Measurements from ENCODE around the gene GSAP.

Gene GSAP

GRCh38 chr7:77403957-77404356 is 12.2 kb downstream of the GSAP start:
- no peak for DNase-seq

GRCh38 chr7:77402818-77403217 is 13.3 kb downstream of the GSAP start:
- DNase-seq = no peak

- no peak for DNase-seq
Measured at GRCh38 chr7:77401002-77401401, 15.1 kb downstream of the GSAP start.

GRCh38 chr7:77399816-77400215 is 16.3 kb downstream of the GSAP start:
- no peak for DNase-seq

- DNase-seq = no peak
Measured at GRCh38 chr7:77396894-77397547, 19.1 kb downstream of the GSAP start.

GRCh38 chr7:77395626-77396025 is 20.5 kb downstream of the GSAP start:
- DNase-seq = no peak

GRCh38 chr7:77393954-77394353 is 22.2 kb downstream of the GSAP start:
- no peak for DNase-seq

GRCh38 chr7:77393261-77393660 is 22.9 kb downstream of the GSAP start:
- no peak for DNase-seq

GRCh38 chr7:77391230-77391629 is 24.9 kb downstream of the GSAP start:
- no peak for DNase-seq

GRCh38 chr7:77388055-77388641 is 28.0 kb downstream of the GSAP start:
- DNase-seq = no peak

GRCh38 chr7:77386165-77386822 is 29.9 kb downstream of the GSAP start:
- DNase-seq = no peak

- no peak for DNase-seq
Measured at GRCh38 chr7:77383333-77383740, 32.8 kb downstream of the GSAP start.

- DNase-seq = no peak
Measured at GRCh38 chr7:77382532-77382931, 33.6 kb downstream of the GSAP start.

- no peak for DNase-seq
Measured at GRCh38 chr7:77378584-77378983, 37.6 kb downstream of the GSAP start.

GRCh38 chr7:77370606-77371005 is 45.5 kb downstream of the GSAP start:
- no peak for DNase-seq

- DNase-seq = peak; percentile 41 to 67
Measured at GRCh38 chr7:77368974-77369373, 47.2 kb downstream of the GSAP start.

GRCh38 chr7:77367976-77368375 is 48.2 kb downstream of the GSAP start:
- DNase-seq = no peak

- no peak for DNase-seq
Measured at GRCh38 chr7:77362905-77363304, 53.2 kb downstream of the GSAP start.

- no peak for DNase-seq
Measured at GRCh38 chr7:77360969-77361368, 55.2 kb downstream of the GSAP start.

- no peak for DNase-seq
Measured at GRCh38 chr7:77360104-77360503, 56.0 kb downstream of the GSAP start.

GRCh38 chr7:77359599-77359998 is 56.5 kb downstream of the GSAP start:
- no peak for DNase-seq

GRCh38 chr7:77354914-77355313 is 61.2 kb downstream of the GSAP start:
- no peak for DNase-seq

GRCh38 chr7:77354484-77354883 is 61.7 kb downstream of the GSAP start:
- DNase-seq = no peak

- no peak for DNase-seq
Measured at GRCh38 chr7:77353911-77354310, 62.2 kb downstream of the GSAP start.

- DNase-seq = no peak
Measured at GRCh38 chr7:77353407-77353721, 62.8 kb downstream of the GSAP start.

Measured in Kasumi-1 (cell line).